HL-60/S4 treated with phorbol 12-myristate 13-acetate at 8.2 ng/mL for 4 days and 3 days (cell line): ENCODE results near the gene FAM184B.

Experiments
- in situ Hi-C: fragments of 300-500 bp; cut with MboI; formaldehyde crosslinking; loops from 2 replicates; pipeline ENCODE4 v1.15.0; 2022; ENCODE audit warnings: low sequenced_read_pairs

FAM184B gene

DNA sequence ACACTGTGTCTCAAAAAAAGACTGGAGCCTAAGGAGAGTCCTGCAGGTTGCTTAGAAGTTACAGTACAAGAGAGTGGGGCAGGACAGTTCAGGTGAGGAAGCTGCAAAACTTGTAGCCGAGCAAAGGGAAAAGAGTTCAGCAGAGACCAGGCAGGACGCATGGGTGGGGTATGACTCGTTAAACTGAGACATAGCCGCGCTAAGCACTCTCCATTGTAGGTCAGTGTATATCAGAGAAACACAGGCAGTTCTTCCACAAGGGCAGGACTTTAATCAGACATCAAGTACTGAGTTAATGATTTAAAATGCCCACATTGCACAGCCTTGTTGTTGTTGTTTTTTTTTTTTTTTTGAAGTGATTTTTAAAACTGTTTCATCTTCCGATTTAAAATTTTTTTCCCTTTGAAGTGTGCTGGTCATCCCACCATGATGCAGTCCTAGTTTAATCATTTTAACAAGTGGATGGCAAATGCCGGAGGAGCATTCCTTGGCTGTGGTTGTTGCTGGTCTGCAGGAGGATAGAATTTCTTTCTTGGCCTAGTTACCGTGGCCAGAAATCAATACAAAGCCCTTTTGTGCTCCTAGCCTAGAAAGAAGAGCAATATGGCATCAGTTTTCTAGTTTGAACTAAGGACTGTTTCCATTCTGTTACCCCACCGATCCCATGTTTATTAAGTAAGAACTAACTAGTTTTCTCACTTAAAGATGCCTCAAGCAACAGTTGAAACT lies 194.2 kb downstream of the FAM184B start:
- in situ Hi-C loops = loop anchor here (25.0 kb wide), 1 partner anchor 225 kb away; the partner anchor contains the start of genes DCAF16 and NCAPG

DNA sequence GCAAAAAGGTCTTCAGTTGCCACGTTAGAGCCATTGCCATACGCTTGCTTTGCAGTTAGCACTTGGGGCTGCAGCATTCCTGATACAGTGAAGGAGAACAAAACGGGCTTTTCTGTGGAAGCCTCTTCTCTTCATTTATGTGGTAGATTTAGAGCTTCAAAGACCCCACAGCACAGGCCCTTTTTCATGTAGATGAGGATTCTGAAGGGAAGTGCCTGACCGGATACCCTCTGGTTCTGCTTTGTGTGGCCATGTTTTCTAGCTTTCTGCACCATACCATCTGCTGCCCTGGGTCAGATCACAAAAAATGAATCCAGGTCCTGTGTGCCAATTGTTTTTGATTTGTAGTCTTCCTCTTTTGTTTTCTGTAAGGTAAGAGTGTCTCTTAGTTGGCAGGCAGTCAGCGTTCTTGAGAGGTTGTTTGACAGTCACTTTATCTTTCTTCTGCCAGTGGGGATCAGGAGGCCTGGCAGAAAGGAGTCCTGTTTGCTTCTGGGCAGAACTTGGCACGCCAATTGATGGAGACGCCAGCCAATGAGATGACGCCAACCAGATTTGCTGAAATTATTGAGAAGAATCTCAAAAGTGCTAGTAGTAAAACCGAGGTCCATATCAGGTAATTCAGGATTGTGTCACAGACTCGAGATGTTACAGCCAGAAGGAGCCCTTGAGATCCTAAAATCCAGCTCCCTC lies 196.8 kb downstream of the FAM184B start:
- in situ Hi-C loops = loop anchor here (25.0 kb wide), 1 partner anchor 228 kb away; the partner anchor contains the start of genes DCAF16 and NCAPG

DNA sequence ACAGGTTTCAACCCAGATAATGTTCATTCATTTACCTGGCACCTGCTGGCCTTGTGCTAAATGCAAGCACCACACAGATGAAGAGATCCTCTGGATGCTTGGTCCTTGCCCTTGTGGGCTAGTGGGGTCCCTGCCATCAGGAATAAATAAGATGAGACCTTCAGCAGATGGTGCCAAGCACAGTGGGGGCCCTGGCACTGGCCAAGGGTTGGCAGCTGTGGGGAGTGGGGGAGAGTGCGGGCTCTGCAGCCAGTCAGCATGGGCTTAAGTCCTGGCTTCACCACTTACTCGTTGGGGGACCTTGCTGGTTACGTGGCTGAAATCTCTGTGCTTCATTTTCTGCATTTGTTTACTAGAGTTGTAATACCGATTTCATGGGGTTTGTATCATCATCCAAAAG lies 197.5 kb downstream of the FAM184B start:
- in situ Hi-C loops = loop anchor here (25.0 kb wide), 1 partner anchor 228 kb away; the partner anchor contains the start of genes DCAF16 and NCAPG

DNA sequence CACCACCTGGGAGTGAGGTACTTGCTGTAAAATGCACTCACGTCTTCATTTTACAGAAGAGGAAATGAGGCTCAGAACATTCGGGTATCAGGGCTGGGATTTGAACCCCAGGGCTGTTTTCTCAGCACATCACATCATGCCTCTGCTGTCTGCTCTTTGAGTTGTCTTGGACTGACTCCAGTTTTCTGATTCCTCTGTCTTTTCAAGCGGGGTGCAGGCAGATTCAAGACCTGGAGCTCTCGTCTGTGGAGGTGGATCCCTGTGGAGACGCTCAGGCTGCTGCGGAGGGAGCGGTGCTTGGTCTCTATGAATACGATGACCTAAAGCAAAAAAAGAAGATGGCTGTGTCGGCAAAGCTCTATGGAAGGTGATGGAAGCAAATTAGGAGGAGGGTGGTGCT lies 198.1 kb downstream of the FAM184B start:
- in situ Hi-C loops = loop anchor here (25.0 kb wide), 1 partner anchor 229 kb away; the partner anchor contains the start of genes DCAF16 and NCAPG

DNA sequence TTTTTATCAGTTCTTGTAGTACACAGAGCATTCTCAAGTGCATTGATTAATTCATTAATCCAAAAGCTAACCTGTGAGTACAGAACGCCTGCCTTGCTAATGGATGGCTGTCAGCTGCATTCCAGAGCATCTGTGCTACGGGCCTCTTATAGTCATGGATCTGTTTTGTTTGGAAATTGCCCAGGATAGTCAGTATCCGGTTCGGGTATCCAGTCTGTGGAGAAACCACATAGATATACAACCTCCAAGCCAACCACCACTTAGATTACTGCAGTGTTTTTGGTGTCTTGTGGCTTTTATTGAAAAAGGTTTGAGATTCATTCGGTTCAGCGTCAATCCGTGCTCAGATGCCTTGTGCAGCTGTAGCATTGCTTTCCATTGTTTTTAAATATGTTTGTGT lies 200.5 kb downstream of the FAM184B start:
- in situ Hi-C loops = loop anchor here (25.0 kb wide), 1 partner anchor 231 kb away; the partner anchor contains the start of genes DCAF16 and NCAPG
